Adipose tissue (tissue), 3 donors: ENCODE results near the gene APLP2. TPM values are rescaled to one million over a fixed set of nuclear protein-coding genes. Genes with fewer than 3 reads are reported as not detected.

ENCODE experiments used
- H3K27ac ChIP-seq: one replicate; pipeline ENCODE4 v1.5.1; 2013; ENCODE audit warnings: low read depth, low read length
- WGBS, 3 donors: extraction: QIAGEN DNeasy Blood & Tissue Kit; methylation state at CpG; one replicate each; pipeline ENCODE4 v1.1.7; 2013; 5-methylcytosine and 5-hydroxymethylcytosine counted together
- polyA plus RNA-seq, 3 donors: library from polyadenylated mRNA; stranded (reverse); fragments of 200-250 nt; gene quantifications; one replicate each; pipeline ENCODE4 v1.2.3, GENCODE V29; 2013
- donor health status: healthy with polysubstance abuse.
- donor health status: Bipolar disorder and iron deficiency.
- donor health status: healthy.

APLP2 gene
- polyA plus RNA-seq, 3 donors = 80.0 to 251 (median 120) TPM

- no peak overlapping the region for H3K27ac ChIP-seq
- 51 to 72% (median 56%) methylated on average over 2 of the region's 2 CpGs for WGBS, 3 donors
These were observed 19.4 kb upstream of the APLP2 start for GRCh38 chr11:130050257-130050656.

- no peak overlapping the region for H3K27ac ChIP-seq
- WGBS, 3 donors = 51 to 88% (median 56%) methylated on average over 1 of the region's 1 CpG
These were observed 18.6 kb upstream of the APLP2 start for GRCh38 chr11:130051082-130051481.

GRCh38 chr11:130052567-130052966 lies 17.1 kb upstream of the APLP2 start:
- 76 to 82% (median 78%) methylated on average over 3 of the region's 3 CpGs for WGBS, 3 donors
- H3K27ac ChIP-seq = no peak overlapping the region

- no peak overlapping the region for H3K27ac ChIP-seq
- 69 to 70% (median 70%) methylated on average over 2 of the region's 2 CpGs for WGBS, 3 donors
These were observed 14.7 kb upstream of the APLP2 start for GRCh38 chr11:130054966-130055365.

- 57 to 71% (median 63%) methylated on average over 5 of the region's 5 CpGs for WGBS, 3 donors
- no peak overlapping the region for H3K27ac ChIP-seq
These were observed 14.1 kb upstream of the APLP2 start for GRCh38 chr11:130055617-130056016.

GRCh38 chr11:130061017-130061416 lies 8.7 kb upstream of the APLP2 start:
- no peak overlapping the region for H3K27ac ChIP-seq
- WGBS, 3 donors = 60 to 77% (median 63%) methylated on average over 1 of the region's 1 CpG

- WGBS, 3 donors = 33 to 84% (median 78%) methylated on average over 4 of the region's 4 CpGs
- H3K27ac ChIP-seq = no peak overlapping the region
These were observed 7.7 kb upstream of the APLP2 start for GRCh38 chr11:130062026-130062425.

- H3K27ac ChIP-seq = no peak overlapping the region
- WGBS, 3 donors = 84 to 95% (median 85%) methylated on average over 2 of the region's 2 CpGs
These were observed 6.2 kb upstream of the APLP2 start for GRCh38 chr11:130063451-130063850.

GRCh38 chr11:130064596-130064995 lies 5.1 kb upstream of the APLP2 start:
- WGBS, 3 donors = 45 to 77% (median 64%) methylated on average over 4 of the region's 4 CpGs
- no peak overlapping the region for H3K27ac ChIP-seq

GRCh38 chr11:130066338-130066737 lies 3.4 kb upstream of the APLP2 start:
- H3K27ac ChIP-seq = no peak overlapping the region
- 34 to 71% (median 63%) methylated on average over 5 of the region's 5 CpGs for WGBS, 3 donors

- 38 to 65% (median 60%) methylated on average over 18 of the region's 18 CpGs for WGBS, 3 donors
- H3K27ac ChIP-seq = no peak overlapping the region
These were observed 1.1 kb upstream of the APLP2 start for GRCh38 chr11:130068546-130068985.

GRCh38 chr11:130068986-130069658 lies 572 bp upstream of the APLP2 start:
- WGBS, 3 donors = 1 to 3% (median 2%) methylated on average over 50 to 53 of the region's 53 CpGs
- H3K27ac ChIP-seq = no peak overlapping the region

GRCh38 chr11:130070109-130070845 lies 583 bp downstream of the APLP2 start:
- peak overlapping the region; percentile 94 for H3K27ac ChIP-seq
- WGBS, 3 donors = 0 to 1% (median 0%) methylated on average over 62 to 100 of the region's 100 CpGs

GRCh38 chr11:130070846-130071200 lies 1.1 kb downstream of the APLP2 start:
- WGBS, 3 donors = 1 to 4% (median 2%) methylated on average over 22 to 23 of the region's 23 CpGs

GRCh38 chr11:130071211-130071712 lies 1.6 kb downstream of the APLP2 start:
- WGBS, 3 donors = 18 to 42% (median 19%) methylated on average over 11 of the region's 11 CpGs
- H3K27ac ChIP-seq = no peak overlapping the region

More at GRCh38 chr11:130070846-130071200, 1.1 kb downstream of the APLP2 start:
- H3K27ac ChIP-seq = no peak overlapping the region

- H3K27ac ChIP-seq = no peak overlapping the region
- 94 to 99% (median 95%) methylated on average over 2 of the region's 2 CpGs for WGBS, 3 donors
These were observed 5.0 kb downstream of the APLP2 start for GRCh38 chr11:130074736-130075135.

- WGBS, 3 donors = 69 to 81% (median 73%) methylated on average over 4 of the region's 4 CpGs
- no peak overlapping the region for H3K27ac ChIP-seq
These were observed 7.2 kb downstream of the APLP2 start for GRCh38 chr11:130076778-130077481.

GRCh38 chr11:130077671-130078070 lies 8.0 kb downstream of the APLP2 start:
- H3K27ac ChIP-seq = no peak overlapping the region

GRCh38 chr11:130078080-130078479 lies 8.4 kb downstream of the APLP2 start:
- 74 to 83% (median 82%) methylated on average over 6 of the region's 6 CpGs for WGBS, 3 donors
- no peak overlapping the region for H3K27ac ChIP-seq
